Activated CD4-positive, alpha-beta memory T cell treated with anti-CD3 and anti-CD28 coated beads for 36 hours (primary cell): ENCODE measurements around the gene CUEDC2. TPM values are rescaled to one million over a fixed set of nuclear protein-coding genes. Genes with fewer than 3 reads are reported as not detected.

Experiments
- CTCF ChIA-PET: fragments of 350-600 bp; sonication (Branson Sonifier 250); formaldehyde crosslinking; loops from one replicate; lab custom pipeline; 2021; ENCODE audit warnings: antibody characterized with exemption, inconsistent platforms; lab: Charles Lee
- POLR2A ChIA-PET: fragments of 350-600 bp; sonication (Branson Sonifier 250); formaldehyde crosslinking; loops from one replicate; lab custom pipeline; 2021; ENCODE audit warnings: antibody characterized with exemption; lab: Charles Lee
- DNase-seq: peaks from one replicate; pipeline ENCODE4 v3.0.0-alpha.2; 2020
- H3K27ac Mint-ChIP-seq: one replicate; pipeline ENCODE4 v1.8.0; 2021; ENCODE audit warnings: mixed read lengths
- H3K27me3 Mint-ChIP-seq: one replicate; pipeline ENCODE4 v1.8.0; 2021; ENCODE audit warnings: mixed read lengths
- H3K36me3 Mint-ChIP-seq: one replicate; pipeline ENCODE4 v1.8.0; 2021; ENCODE audit warnings: mixed read lengths
- H3K4me1 Mint-ChIP-seq: one replicate; pipeline ENCODE4 v1.8.0; 2021; ENCODE audit warnings: low read depth, mixed read lengths
- H3K4me3 Mint-ChIP-seq: one replicate; pipeline ENCODE4 v1.8.0; 2021; ENCODE audit warnings: mild to moderate bottlenecking, mixed read lengths
- H3K9me3 Mint-ChIP-seq: one replicate; pipeline ENCODE4 v1.8.0; 2021; ENCODE audit warnings: mixed read lengths
- intact Hi-C: fragments of 100-400 bp; cut with micrococcal nuclease; formaldehyde crosslinking; loops from one replicate; pipeline ENCODE4 v1.15.1; 2023
- microRNA-seq: library from miRNA; unstranded; fragments of <30 nt; microRNA quantifications from one replicate; pipeline ENCODE4 v1.2.0, GENCODE V29; 2022; ENCODE audit warnings: borderline number of aligned reads, borderline microRNAs expressed, borderline replicate concordance
- total RNA-seq, 2 experiments: library from RNA; stranded (reverse); gene quantifications; one replicate each; pipeline ENCODE4 v1.2.3, GENCODE V29; 2021

The CUEDC2 gene
- total RNA-seq, 2 experiments from 2014 or later, result 68.6 to 68.9 TPM

GRCh38 chr10:102382871-102383270 is 49.5 kb downstream of the CUEDC2 start:
- intact Hi-C loops, result no loop called here
- no peak overlapping the region for H3K27ac Mint-ChIP-seq
- ChIA-PET POLR2A (no interaction called here), CTCF (interaction anchor here (1.5 to 5.0 kb wide), 3 partner anchors 11 to 96 kb away, joined by 5 to 20 read pairs (median 13); no protein-coding TSS in a partner anchor)
- H3K27me3 Mint-ChIP-seq, result no peaks in the 10 kb centered on the region
- DNase-seq, result no peak
- H3K4me3 Mint-ChIP-seq, result no peak overlapping the region
- no peaks in the 10 kb centered on the region for H3K9me3 Mint-ChIP-seq
- H3K36me3 Mint-ChIP-seq, result peaks cover 27% of the 10 kb centered on the region
- peaks cover 4% of the 10 kb centered on the region for H3K4me1 Mint-ChIP-seq

GRCh38 chr10:102381983-102382382 is 50.4 kb downstream of the CUEDC2 start:
- H3K4me3 Mint-ChIP-seq, result no peak overlapping the region
- H3K27me3 Mint-ChIP-seq, result no peaks in the 10 kb centered on the region
- intact Hi-C loops, result no loop called here
- peaks cover 28% of the 10 kb centered on the region for H3K36me3 Mint-ChIP-seq
- CTCF ChIA-PET, result interaction anchor here (1.0 to 5.0 kb wide), 3 partner anchors 10 to 30 kb away, joined by 3 to 20 read pairs (median 5); no protein-coding TSS in a partner anchor
- POLR2A ChIA-PET, result interaction anchor here (1.0 kb wide), 1 partner anchor 12 kb away, joined by 4 read pairs; no protein-coding TSS in a partner anchor
- peaks cover 4% of the 10 kb centered on the region for H3K4me1 Mint-ChIP-seq
- no peaks in the 10 kb centered on the region for H3K9me3 Mint-ChIP-seq
- DNase-seq, result no peak
- H3K27ac Mint-ChIP-seq, result no peak overlapping the region

GRCh38 chr10:102379383-102379782 is 53.0 kb downstream of the CUEDC2 start:
- DNase-seq, result no peak
- no peaks in the 10 kb centered on the region for H3K4me1 Mint-ChIP-seq
- H3K36me3 Mint-ChIP-seq, result peaks cover 40% of the 10 kb centered on the region
- POLR2A ChIA-PET, result interaction anchor here (1.2 kb wide), 1 partner anchor 14 kb away, joined by 3 read pairs; no protein-coding TSS in a partner anchor
- no peak overlapping the region for H3K4me3 Mint-ChIP-seq
- CTCF ChIA-PET, result interaction anchor here (2.0 to 2.5 kb wide), 2 partner anchors 148 to 149 kb away, joined by 6 to 8 read pairs; no protein-coding TSS in a partner anchor
- H3K27me3 Mint-ChIP-seq, result no peaks in the 10 kb centered on the region
- intact Hi-C loops, result no loop called here
- H3K27ac Mint-ChIP-seq, result no peak overlapping the region
- no peaks in the 10 kb centered on the region for H3K9me3 Mint-ChIP-seq

GRCh38 chr10:102376901-102377300 is 55.5 kb downstream of the CUEDC2 start:
- Mint-ChIP-seq H3K27me3 (no peaks in the 10 kb centered on the region), H3K27ac (no peak overlapping the region), H3K36me3 (peaks cover 44% of the 10 kb centered on the region), H3K9me3 (no peaks in the 10 kb centered on the region), H3K4me1 (no peaks in the 10 kb centered on the region), H3K4me3 (no peak overlapping the region)
- intact Hi-C loops, result no loop called here
- CTCF ChIA-PET, result no interaction called here
- DNase-seq, result no peak
- POLR2A ChIA-PET, result no interaction called here

GRCh38 chr10:102375867-102376266 is 56.5 kb downstream of the CUEDC2 start:
- CTCF ChIA-PET, result interaction anchor here (0.7 to 1.1 kb wide), 4 partner anchors 9 to 145 kb away, joined by 3 read pairs; no protein-coding TSS in a partner anchor
- intact Hi-C loops, result no loop called here
- no peak for DNase-seq
- Mint-ChIP-seq H3K4me1 (no peaks in the 10 kb centered on the region), H3K36me3 (peaks cover 43% of the 10 kb centered on the region), H3K9me3 (no peaks in the 10 kb centered on the region), H3K27ac (no peak overlapping the region), H3K4me3 (no peak overlapping the region), H3K27me3 (no peaks in the 10 kb centered on the region)
- POLR2A ChIA-PET, result interaction anchor here (1.3 kb wide), 1 partner anchor 20 kb away, joined by 3 read pairs; the partner anchor contains the start of gene NFKB2

GRCh38 chr10:102375250-102375649 is 57.1 kb downstream of the CUEDC2 start:
- Mint-ChIP-seq H3K36me3 (peaks cover 47% of the 10 kb centered on the region), H3K9me3 (no peaks in the 10 kb centered on the region), H3K4me1 (no peaks in the 10 kb centered on the region), H3K27ac (no peak overlapping the region), H3K4me3 (no peak overlapping the region), H3K27me3 (no peaks in the 10 kb centered on the region)
- intact Hi-C loops, result no loop called here
- POLR2A ChIA-PET, result interaction anchor here (0.6 to 1.3 kb wide), 2 partner anchors 21 to 24 kb away, joined by 3 read pairs; partner anchors contain the start of gene NFKB2
- CTCF ChIA-PET, result interaction anchor here (1.0 to 1.1 kb wide), 3 partner anchors 9 to 145 kb away, joined by 3 read pairs; no protein-coding TSS in a partner anchor
- DNase-seq, result no peak

Small RNA genes lying within 50 kb of the gene (microRNA-seq; reads per million reads assigned to microRNA genes)
- 5,123 reads per million, percentile 94 among the genes with 10 or more reads in this experiment for gene MIR146B

Other genes with a start within 250 kb of the CUEDC2 start
- under 1 TPM; 0.21 to 0.56 TPM for gene ELOVL3, start 206.3 kb downstream of the CUEDC2 start, total RNA-seq
- gene PITX3, start 191.1 kb downstream of the CUEDC2 start, total RNA-seq, result 1 to 10 TPM; 1.1 to 1.4 TPM
- gene GBF1, start 187.0 kb downstream of the CUEDC2 start, total RNA-seq, result 10 to 100 TPM; 42.2 to 44.0 TPM
- 100 to 1,000 TPM; 241 to 242 TPM for gene NFKB2, start 36.9 kb downstream of the CUEDC2 start, total RNA-seq
- gene PSD, start 13.8 kb downstream of the CUEDC2 start, total RNA-seq, result 1 to 10 TPM; 4.2 to 4.4 TPM
- 10 to 100 TPM; 10.8 to 11.4 TPM for gene FBXL15, start 11.7 kb downstream of the CUEDC2 start, total RNA-seq
- under 1 TPM; 0.19 to 0.48 TPM for gene C10orf95, start 19.0 kb upstream of the CUEDC2 start, total RNA-seq
- gene ACTR1A, start 70.1 kb upstream of the CUEDC2 start, total RNA-seq, result 10 to 100 TPM; 56.9 to 62.2 TPM
- 1 to 10 TPM; 8.2 to 10.0 TPM for gene SUFU, start 71.4 kb upstream of the CUEDC2 start, total RNA-seq
- 10 to 100 TPM; 46.8 to 50.3 TPM for gene TRIM8, start 211.9 kb upstream of the CUEDC2 start, total RNA-seq